ENCODE results near the gene PROS1.

The PROS1 gene

DNA sequence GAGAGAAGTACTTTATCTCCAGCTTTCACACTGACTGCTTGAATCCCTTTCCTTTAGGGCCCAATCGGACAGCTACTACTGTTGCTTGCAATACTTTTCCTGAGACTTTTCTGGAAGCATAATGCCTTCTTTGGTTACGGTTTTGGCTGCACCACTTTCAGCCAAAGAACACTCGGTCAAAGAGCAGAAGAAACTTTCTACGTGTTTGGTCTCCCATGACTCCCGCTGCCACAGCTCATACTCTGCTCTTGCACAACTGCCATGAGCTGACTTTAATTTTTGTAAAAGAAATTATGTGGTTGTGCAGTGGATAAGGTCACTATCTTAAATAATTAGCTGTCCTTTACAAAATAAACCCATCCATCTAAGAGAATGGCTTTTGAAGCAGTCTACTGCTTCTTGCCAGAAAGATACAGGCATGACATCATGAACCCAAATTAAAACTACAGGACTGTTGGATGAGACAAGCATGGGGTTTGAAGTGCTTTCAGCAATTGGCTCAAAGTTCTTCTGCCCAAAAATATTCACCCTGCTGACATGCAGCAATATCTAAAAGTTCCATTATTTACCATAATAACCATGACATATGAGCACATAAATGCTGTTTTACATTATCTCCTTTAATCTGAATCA lies 42.0 kb downstream of the PROS1 start (continued):
- TF ChIP-seq, protein P1, sequence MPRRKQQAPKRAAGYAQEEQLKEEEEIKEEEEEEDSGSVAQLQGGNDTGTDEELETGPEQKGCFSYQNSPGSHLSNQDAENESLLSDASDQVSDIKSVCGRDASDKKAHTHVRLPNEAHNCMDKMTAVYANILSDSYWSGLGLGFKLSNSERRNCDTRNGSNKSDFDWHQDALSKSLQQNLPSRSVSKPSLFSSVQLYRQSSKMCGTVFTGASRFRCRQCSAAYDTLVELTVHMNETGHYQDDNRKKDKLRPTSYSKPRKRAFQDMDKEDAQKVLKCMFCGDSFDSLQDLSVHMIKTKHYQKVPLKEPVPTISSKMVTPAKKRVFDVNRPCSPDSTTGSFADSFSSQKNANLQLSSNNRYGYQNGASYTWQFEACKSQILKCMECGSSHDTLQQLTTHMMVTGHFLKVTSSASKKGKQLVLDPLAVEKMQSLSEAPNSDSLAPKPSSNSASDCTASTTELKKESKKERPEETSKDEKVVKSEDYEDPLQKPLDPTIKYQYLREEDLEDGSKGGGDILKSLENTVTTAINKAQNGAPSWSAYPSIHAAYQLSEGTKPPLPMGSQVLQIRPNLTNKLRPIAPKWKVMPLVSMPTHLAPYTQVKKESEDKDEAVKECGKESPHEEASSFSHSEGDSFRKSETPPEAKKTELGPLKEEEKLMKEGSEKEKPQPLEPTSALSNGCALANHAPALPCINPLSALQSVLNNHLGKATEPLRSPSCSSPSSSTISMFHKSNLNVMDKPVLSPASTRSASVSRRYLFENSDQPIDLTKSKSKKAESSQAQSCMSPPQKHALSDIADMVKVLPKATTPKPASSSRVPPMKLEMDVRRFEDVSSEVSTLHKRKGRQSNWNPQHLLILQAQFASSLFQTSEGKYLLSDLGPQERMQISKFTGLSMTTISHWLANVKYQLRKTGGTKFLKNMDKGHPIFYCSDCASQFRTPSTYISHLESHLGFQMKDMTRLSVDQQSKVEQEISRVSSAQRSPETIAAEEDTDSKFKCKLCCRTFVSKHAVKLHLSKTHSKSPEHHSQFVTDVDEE (CRISPR knock-in tag; IDR thresholded peaks at IDR 0.05), result no peak
- no peak for TF ChIP-seq SNAI2 (CRISPR knock-in tag; IDR thresholded peaks at IDR 0.05)
- TF ChIP-seq, protein P2, sequence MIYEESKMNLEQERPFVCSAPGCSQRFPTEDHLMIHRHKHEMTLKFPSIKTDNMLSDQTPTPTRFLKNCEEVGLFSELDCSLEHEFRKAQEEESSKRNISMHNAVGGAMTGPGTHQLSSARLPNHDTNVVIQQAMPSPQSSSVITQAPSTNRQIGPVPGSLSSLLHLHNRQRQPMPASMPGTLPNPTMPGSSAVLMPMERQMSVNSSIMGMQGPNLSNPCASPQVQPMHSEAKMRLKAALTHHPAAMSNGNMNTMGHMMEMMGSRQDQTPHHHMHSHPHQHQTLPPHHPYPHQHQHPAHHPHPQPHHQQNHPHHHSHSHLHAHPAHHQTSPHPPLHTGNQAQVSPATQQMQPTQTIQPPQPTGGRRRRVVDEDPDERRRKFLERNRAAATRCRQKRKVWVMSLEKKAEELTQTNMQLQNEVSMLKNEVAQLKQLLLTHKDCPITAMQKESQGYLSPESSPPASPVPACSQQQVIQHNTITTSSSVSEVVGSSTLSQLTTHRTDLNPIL (CRISPR knock-in tag; IDR thresholded peaks at IDR 0.05; ENCODE audit: low read depth), result no peak
- no peak for TF ChIP-seq ZFP30 (CRISPR knock-in tag; IDR thresholded peaks at IDR 0.05)
- TF ChIP-seq, protein P3, sequence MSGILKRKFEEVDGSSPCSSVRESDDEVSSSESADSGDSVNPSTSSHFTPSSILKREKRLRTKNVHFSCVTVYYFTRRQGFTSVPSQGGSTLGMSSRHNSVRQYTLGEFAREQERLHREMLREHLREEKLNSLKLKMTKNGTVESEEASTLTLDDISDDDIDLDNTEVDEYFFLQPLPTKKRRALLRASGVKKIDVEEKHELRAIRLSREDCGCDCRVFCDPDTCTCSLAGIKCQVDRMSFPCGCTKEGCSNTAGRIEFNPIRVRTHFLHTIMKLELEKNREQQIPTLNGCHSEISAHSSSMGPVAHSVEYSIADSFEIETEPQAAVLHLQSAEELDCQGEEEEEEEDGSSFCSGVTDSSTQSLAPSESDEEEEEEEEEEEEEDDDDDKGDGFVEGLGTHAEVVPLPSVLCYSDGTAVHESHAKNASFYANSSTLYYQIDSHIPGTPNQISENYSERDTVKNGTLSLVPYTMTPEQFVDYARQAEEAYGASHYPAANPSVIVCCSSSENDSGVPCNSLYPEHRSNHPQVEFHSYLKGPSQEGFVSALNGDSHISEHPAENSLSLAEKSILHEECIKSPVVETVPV (CRISPR knock-in tag; IDR thresholded peaks at IDR 0.05), result no peak

DNA sequence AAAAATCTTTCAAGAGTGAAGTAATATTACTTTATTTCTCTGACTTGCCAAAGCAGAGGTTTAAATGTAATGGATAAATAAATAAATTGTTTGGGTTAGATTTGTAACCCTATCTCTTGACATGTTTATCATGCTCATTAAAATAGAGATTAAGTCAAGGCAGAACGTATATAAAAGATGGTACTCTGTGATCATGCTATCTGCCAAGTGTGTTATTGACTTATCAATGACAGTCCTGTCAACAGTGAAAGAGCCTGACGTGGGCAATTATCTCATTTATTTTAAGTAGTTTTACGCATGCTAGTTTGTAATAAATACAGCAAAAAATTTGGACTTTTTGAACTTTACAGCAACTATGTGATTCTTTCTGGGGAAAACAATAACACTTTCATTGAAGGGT lies 43.7 kb downstream of the PROS1 start:
- ATAC-seq, result no peak
- TF ChIP-seq, protein P3 (CRISPR knock-in tag; IDR thresholded peaks at IDR 0.05), result no peak
- TF ChIP-seq OSR1 (CRISPR knock-in tag; IDR thresholded peaks at IDR 0.05) (no peak), GLIS3 (CRISPR knock-in tag; IDR thresholded peaks at IDR 0.05) (no peak), ISL1 (CRISPR knock-in tag; IDR thresholded peaks at IDR 0.05) (no peak), ZNF565 (CRISPR knock-in tag; conservative IDR thresholded peaks at IDR 0.05; ENCODE audit: low read depth) (no peak), ZFP30 (CRISPR knock-in tag; IDR thresholded peaks at IDR 0.05) (no peak), TOX (CRISPR knock-in tag; IDR thresholded peaks at IDR 0.05; ENCODE audit: borderline replicate concordance) (no peak), ZNF70 (CRISPR knock-in tag; IDR thresholded peaks at IDR 0.05) (no peak), ZNF8 (CRISPR knock-in tag; IDR thresholded peaks at IDR 0.05) (no peak), CSDC2 (CRISPR knock-in tag; IDR thresholded peaks at IDR 0.05) (no peak), ZFP3 (CRISPR knock-in tag; IDR thresholded peaks at IDR 0.05) (no peak), TCF4 (CRISPR knock-in tag; IDR thresholded peaks at IDR 0.05; ENCODE audit: borderline replicate concordance) (no peak), RARB (CRISPR knock-in tag; IDR thresholded peaks at IDR 0.05) (no peak), BACH2 (CRISPR knock-in tag; IDR thresholded peaks at IDR 0.05; ENCODE audit: borderline replicate concordance) (no peak)
- TF ChIP-seq, protein P4, sequence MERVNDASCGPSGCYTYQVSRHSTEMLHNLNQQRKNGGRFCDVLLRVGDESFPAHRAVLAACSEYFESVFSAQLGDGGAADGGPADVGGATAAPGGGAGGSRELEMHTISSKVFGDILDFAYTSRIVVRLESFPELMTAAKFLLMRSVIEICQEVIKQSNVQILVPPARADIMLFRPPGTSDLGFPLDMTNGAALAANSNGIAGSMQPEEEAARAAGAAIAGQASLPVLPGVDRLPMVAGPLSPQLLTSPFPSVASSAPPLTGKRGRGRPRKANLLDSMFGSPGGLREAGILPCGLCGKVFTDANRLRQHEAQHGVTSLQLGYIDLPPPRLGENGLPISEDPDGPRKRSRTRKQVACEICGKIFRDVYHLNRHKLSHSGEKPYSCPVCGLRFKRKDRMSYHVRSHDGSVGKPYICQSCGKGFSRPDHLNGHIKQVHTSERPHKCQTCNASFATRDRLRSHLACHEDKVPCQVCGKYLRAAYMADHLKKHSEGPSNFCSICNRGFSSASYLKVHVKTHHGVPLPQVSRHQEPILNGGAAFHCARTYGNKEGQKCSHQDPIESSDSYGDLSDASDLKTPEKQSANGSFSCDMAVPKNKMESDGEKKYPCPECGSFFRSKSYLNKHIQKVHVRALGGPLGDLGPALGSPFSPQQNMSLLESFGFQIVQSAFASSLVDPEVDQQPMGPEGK (CRISPR knock-in tag; IDR thresholded peaks at IDR 0.05; ENCODE audit: borderline replicate concordance), result no peak
- TF ChIP-seq, protein P1 (CRISPR knock-in tag; IDR thresholded peaks at IDR 0.05), result no peak
- TF ChIP-seq, protein P2 (CRISPR knock-in tag; IDR thresholded peaks at IDR 0.05; ENCODE audit: low read depth), result no peak
